H9 (cell line): ENCODE results near the gene PBX1. TPM values are rescaled to one million over a fixed set of nuclear protein-coding genes. Genes with fewer than 3 reads are reported as not detected.

Experiments used
- DNase-seq: peaks from one replicate; pipeline ENCODE4 v3.0.0-alpha.2; 2017
- H2AFZ ChIP-seq: one replicate; pipeline ENCODE4 v1.6.1; 2013; ENCODE audit warnings: mild to moderate bottlenecking, low read length, control low read depth, moderate library complexity
- H2AK5ac ChIP-seq: 2 replicates; pipeline ENCODE4 v1.6.1; 2013; ENCODE audit warnings: low read length, control low read depth, mixed read lengths; ENCODE audit not compliant: insufficient read length
- H2BK120ac ChIP-seq: one replicate; pipeline ENCODE4 v1.6.1; 2013; ENCODE audit warnings: low read depth, mild to moderate bottlenecking, low read length, control low read depth, inconsistent platforms; ENCODE audit not compliant: poor library complexity, severe bottlenecking
- H2BK12ac ChIP-seq: 2 replicates; pipeline ENCODE4 v1.6.1; 2013; ENCODE audit warnings: low read length, control low read depth, mixed read lengths, low read depth; ENCODE audit not compliant: insufficient read length
- H2BK15ac ChIP-seq: 2 replicates; pipeline ENCODE4 v1.6.1; 2013; ENCODE audit warnings: low read depth, low read length, control low read depth
- H2BK20ac ChIP-seq: one replicate; pipeline ENCODE4 v1.6.1; 2013; ENCODE audit warnings: low read depth, mild to moderate bottlenecking, low read length, control low read depth, inconsistent platforms; ENCODE audit not compliant: poor library complexity, severe bottlenecking
- H2BK5ac ChIP-seq: 2 replicates; pipeline ENCODE4 v1.6.1; 2013; ENCODE audit warnings: low read length, control low read depth, mixed read lengths; ENCODE audit not compliant: insufficient read length
- H3K14ac ChIP-seq: 2 replicates; pipeline ENCODE4 v1.6.1; 2013; ENCODE audit warnings: low read length, control low read depth; ENCODE audit not compliant: insufficient read depth
- H3K18ac ChIP-seq: 2 replicates; pipeline ENCODE4 v1.6.1; 2013; ENCODE audit warnings: low read depth, mild to moderate bottlenecking, mixed read lengths, low read length, control low read depth; ENCODE audit not compliant: insufficient read length
- H3K23ac ChIP-seq: 2 replicates; pipeline ENCODE4 v1.6.1; 2013; ENCODE audit warnings: low read length, control low read depth, mixed read lengths, low read depth; ENCODE audit not compliant: insufficient read length
- H3K23me2 ChIP-seq: 2 replicates; pipeline ENCODE4 v1.6.1; 2013; ENCODE audit warnings: low read depth, mild to moderate bottlenecking, mixed read lengths, low read length, control low read depth; ENCODE audit not compliant: insufficient read length, poor library complexity, severe bottlenecking
- H3K27ac ChIP-seq: 2 replicates; pipeline ENCODE4 v1.5.1; 2013; ENCODE audit warnings: low read length, control low read depth, mixed read lengths, low read depth; ENCODE audit not compliant: insufficient read length
- H3K27me3 ChIP-seq: 2 replicates; pipeline ENCODE4 v1.6.1; 2013; ENCODE audit warnings: low read length, control low read depth, inconsistent platforms; ENCODE audit not compliant: insufficient read depth
- H3K4ac ChIP-seq: 2 replicates; pipeline ENCODE4 v1.6.1; 2013; ENCODE audit warnings: low read depth, mild to moderate bottlenecking, control low read depth, inconsistent platforms, low read length, moderate library complexity
- H3K4me1 ChIP-seq: 2 replicates; pipeline ENCODE4 v1.6.1; 2013; ENCODE audit warnings: low read length, control low read depth, inconsistent platforms; ENCODE audit not compliant: insufficient read depth
- H3K4me2 ChIP-seq: 2 replicates; pipeline ENCODE4 v1.6.1; 2013; ENCODE audit warnings: low read length, control low read depth, mixed read lengths; ENCODE audit not compliant: insufficient read length, insufficient read depth
- H3K56ac ChIP-seq: 2 replicates; pipeline ENCODE4 v1.6.1; 2013; ENCODE audit warnings: low read depth, mild to moderate bottlenecking, mixed read lengths, low read length, control low read depth; ENCODE audit not compliant: insufficient read length
- H3K79me1 ChIP-seq: 2 replicates; pipeline ENCODE4 v1.6.1; 2013; ENCODE audit warnings: low read depth, mild to moderate bottlenecking, moderate library complexity, low read length, control low read depth, inconsistent platforms; ENCODE audit not compliant: insufficient read depth, poor library complexity, severe bottlenecking
- H3K79me2 ChIP-seq: 2 replicates; pipeline ENCODE4 v1.6.1; 2013; ENCODE audit warnings: low read length, control low read depth, inconsistent platforms; ENCODE audit not compliant: insufficient read depth
- H3K9ac ChIP-seq: 2 replicates; pipeline ENCODE4 v1.6.1; 2013; ENCODE audit warnings: low read length, control low read depth, mixed read lengths; ENCODE audit not compliant: insufficient read length; ENCODE audit errors: extremely low read depth
- H3K9me3 ChIP-seq: one replicate; pipeline ENCODE4 v1.6.1; 2013; ENCODE audit warnings: low read depth, low read length, inconsistent platforms; ENCODE audit not compliant: control insufficient read depth
- H3T11ph ChIP-seq: one replicate; pipeline ENCODE4 v1.6.1; 2013; ENCODE audit warnings: mild to moderate bottlenecking, low read length, control low read depth, inconsistent platforms
- H4K20me1 ChIP-seq: one replicate; pipeline ENCODE4 v1.6.1; 2013; ENCODE audit not compliant: control insufficient read depth, insufficient read length, insufficient read depth
- H4K5ac ChIP-seq: 2 replicates; pipeline ENCODE4 v1.6.1; 2013; ENCODE audit warnings: low read depth, mild to moderate bottlenecking, mixed read lengths, low read length, control low read depth; ENCODE audit not compliant: insufficient read length
- H4K8ac ChIP-seq: replicated peaks from 2 replicates; pipeline ENCODE4 v1.6.1; 2013; ENCODE audit warnings: low read length, control low read depth, mixed read lengths, low read depth; ENCODE audit not compliant: insufficient read length
- H4K91ac ChIP-seq: 2 replicates; pipeline ENCODE4 v1.6.1; 2013; ENCODE audit warnings: low read depth, mild to moderate bottlenecking, moderate library complexity, mixed read lengths, low read length, control low read depth; ENCODE audit not compliant: insufficient read length
- H3K27ac Mint-ChIP-seq, 3 experiments: 2 replicates in 2 of 3; 3 replicates in 1 of 3; pipeline ENCODE4 v1.8.0; 2020 to 2021; ENCODE audit warnings: mixed read lengths in 3 of 3, mild to moderate bottlenecking in 1 of 3, moderate library complexity in 1 of 3
- H3K27me3 Mint-ChIP-seq: 2 replicates; pipeline ENCODE4 v1.8.0; 2021; ENCODE audit warnings: low read depth, mild to moderate bottlenecking, moderate library complexity, mixed read lengths
- H3K36me3 Mint-ChIP-seq, 3 experiments: 2 replicates in 2 of 3; 3 replicates in 1 of 3; pipeline ENCODE4 v1.8.0; 2020 to 2021; ENCODE audit warnings: low read depth in 3 of 3, mixed read lengths in 3 of 3; ENCODE audit not compliant: insufficient read depth in 1 of 3
- H3K4me1 Mint-ChIP-seq, 2 experiments: 2 replicates each; pipeline ENCODE4 v1.8.0; 2020; ENCODE audit warnings: mixed read lengths in 2 of 2
- H3K4me3 Mint-ChIP-seq, 2 experiments: 2 replicates in 1 of 2; 3 replicates in 1 of 2; pipeline ENCODE4 v1.8.0; 2020 to 2021; ENCODE audit warnings: mild to moderate bottlenecking in 2 of 2, mixed read lengths in 2 of 2, moderate library complexity in 1 of 2
- H3K9me3 Mint-ChIP-seq, 2 experiments: 2 replicates in 1 of 2; 3 replicates in 1 of 2; pipeline ENCODE4 v1.8.0; 2020; ENCODE audit warnings: mild to moderate bottlenecking in 2 of 2, mixed read lengths in 2 of 2, moderate library complexity in 1 of 2
- WGBS: extraction: QIAGEN DNeasy Blood & Tissue Kit; methylation state at CpG from one replicate; pipeline ENCODE4 v1.1.7; 2013; ENCODE audit warnings: missing lambda C conversion rate, low lambda C conversion rate, mixed read lengths; ENCODE audit not compliant: insufficient read length; ENCODE audit errors: extremely low coverage; 5-methylcytosine and 5-hydroxymethylcytosine counted together
- total RNA-seq: library from RNA; stranded (reverse); gene quantifications from 2 replicates; pipeline ENCODE4 v1.2.1, GENCODE V29; 2021
- TF ChIP-seq, protein P1 (sequence below): fragments of 200-600 bp; sonication (generic); conservative IDR thresholded peaks from 3 replicates; pipeline ENCODE4 v1.8.0; 2021; ENCODE audit warnings: antibody characterized with exemption, mild to moderate bottlenecking

Gene PBX1
- total RNA-seq, 1 experiment from 2014 or later = 142 TPM

DNA sequence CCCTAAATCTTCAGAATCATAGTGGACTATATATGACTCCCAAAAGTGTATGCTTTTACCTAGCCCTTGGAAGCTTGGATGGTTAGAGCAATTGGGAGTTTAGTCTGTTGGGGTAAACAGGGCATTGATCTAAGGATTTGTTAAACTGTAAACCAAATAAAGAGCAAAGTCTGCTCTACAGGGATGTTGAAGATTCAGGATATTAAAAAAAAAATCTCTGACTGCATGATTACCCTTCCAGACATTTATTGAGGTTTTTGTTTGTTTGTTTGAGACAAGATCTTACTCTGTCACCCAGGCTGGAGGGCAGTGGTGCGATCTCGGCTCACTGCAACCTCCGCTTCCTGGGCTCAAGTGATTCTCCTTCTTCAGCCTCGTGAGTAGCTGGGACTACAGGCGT, 31.6 kb downstream of the PBX1 start:
- peak overlapping the region in 1 of 2 experiments; percentile 45; a peak in 3 of 5 replicates for H3K4me3 Mint-ChIP-seq

More for the DNA sequence above, 31.6 kb downstream of the PBX1 start:
- Histone ChIP-seq H3T11ph (no peak overlapping the region), H3K9ac (no peak overlapping the region), H3K14ac (no peak overlapping the region), H3K4me2 (no peak overlapping the region), H4K8ac (no peak overlapping the region), H3K23ac (no peak overlapping the region), H3K4ac (no peak overlapping the region), H3K27ac (peak overlapping the region; percentile 28), H3K4me1 (peaks cover 30% of the 10 kb centered on the region), H4K20me1 (peaks cover 3% of the 10 kb centered on the region), H3K79me2 (peaks cover 34% of the 10 kb centered on the region; the same call in 1 of the 2 replicates), H2AFZ (no peak overlapping the region), H3K9me3 (no peaks in the 10 kb centered on the region), H3K18ac (no peak overlapping the region), H4K91ac (no peak overlapping the region), H3K27me3 (no peaks in the 10 kb centered on the region), H2AK5ac (no peak overlapping the region), H3K79me1 (peaks cover 9% of the 10 kb centered on the region), H2BK120ac (no peak overlapping the region), H3K23me2 (no peaks in the 10 kb centered on the region), H2BK20ac (no peak overlapping the region), H2BK5ac (no peak overlapping the region), H2BK15ac (no peak overlapping the region), H2BK12ac (no peak overlapping the region), H4K5ac (no peak overlapping the region), H3K56ac (no peak overlapping the region)
- H3K9me3 Mint-ChIP-seq = no peaks in the 10 kb centered on the region
- DNase-seq = no peak
- peaks cover 83 to 95% of the 10 kb centered on the region in 2 experiments for H3K4me1 Mint-ChIP-seq
- H3K27me3 Mint-ChIP-seq = no peaks in the 10 kb centered on the region
- TF ChIP-seq, protein P1, sequence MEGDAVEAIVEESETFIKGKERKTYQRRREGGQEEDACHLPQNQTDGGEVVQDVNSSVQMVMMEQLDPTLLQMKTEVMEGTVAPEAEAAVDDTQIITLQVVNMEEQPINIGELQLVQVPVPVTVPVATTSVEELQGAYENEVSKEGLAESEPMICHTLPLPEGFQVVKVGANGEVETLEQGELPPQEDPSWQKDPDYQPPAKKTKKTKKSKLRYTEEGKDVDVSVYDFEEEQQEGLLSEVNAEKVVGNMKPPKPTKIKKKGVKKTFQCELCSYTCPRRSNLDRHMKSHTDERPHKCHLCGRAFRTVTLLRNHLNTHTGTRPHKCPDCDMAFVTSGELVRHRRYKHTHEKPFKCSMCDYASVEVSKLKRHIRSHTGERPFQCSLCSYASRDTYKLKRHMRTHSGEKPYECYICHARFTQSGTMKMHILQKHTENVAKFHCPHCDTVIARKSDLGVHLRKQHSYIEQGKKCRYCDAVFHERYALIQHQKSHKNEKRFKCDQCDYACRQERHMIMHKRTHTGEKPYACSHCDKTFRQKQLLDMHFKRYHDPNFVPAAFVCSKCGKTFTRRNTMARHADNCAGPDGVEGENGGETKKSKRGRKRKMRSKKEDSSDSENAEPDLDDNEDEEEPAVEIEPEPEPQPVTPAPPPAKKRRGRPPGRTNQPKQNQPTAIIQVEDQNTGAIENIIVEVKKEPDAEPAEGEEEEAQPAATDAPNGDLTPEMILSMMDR = no peak
- no CpG with 5 or more reads among the region's 5 CpGs for WGBS
- peaks cover 7 to 34% (median 33%) of the 10 kb centered on the region in 3 experiments for H3K36me3 Mint-ChIP-seq
- H3K27ac Mint-ChIP-seq = peak overlapping the region; percentile 55 to 99 (median 97); a peak in 6 of 7 replicates
